Measurements from ENCODE around the gene FRMPD2. TPM values are rescaled to one million over a fixed set of nuclear protein-coding genes. Genes with fewer than 3 reads are reported as not detected.

Gene FRMPD2
- total and polyA plus RNA-seq, 2 donors (not counting 3 experiments of a cell fraction or from before 2014, with no cell fraction given): 0.42 TPM; not detected in 1

DNA sequence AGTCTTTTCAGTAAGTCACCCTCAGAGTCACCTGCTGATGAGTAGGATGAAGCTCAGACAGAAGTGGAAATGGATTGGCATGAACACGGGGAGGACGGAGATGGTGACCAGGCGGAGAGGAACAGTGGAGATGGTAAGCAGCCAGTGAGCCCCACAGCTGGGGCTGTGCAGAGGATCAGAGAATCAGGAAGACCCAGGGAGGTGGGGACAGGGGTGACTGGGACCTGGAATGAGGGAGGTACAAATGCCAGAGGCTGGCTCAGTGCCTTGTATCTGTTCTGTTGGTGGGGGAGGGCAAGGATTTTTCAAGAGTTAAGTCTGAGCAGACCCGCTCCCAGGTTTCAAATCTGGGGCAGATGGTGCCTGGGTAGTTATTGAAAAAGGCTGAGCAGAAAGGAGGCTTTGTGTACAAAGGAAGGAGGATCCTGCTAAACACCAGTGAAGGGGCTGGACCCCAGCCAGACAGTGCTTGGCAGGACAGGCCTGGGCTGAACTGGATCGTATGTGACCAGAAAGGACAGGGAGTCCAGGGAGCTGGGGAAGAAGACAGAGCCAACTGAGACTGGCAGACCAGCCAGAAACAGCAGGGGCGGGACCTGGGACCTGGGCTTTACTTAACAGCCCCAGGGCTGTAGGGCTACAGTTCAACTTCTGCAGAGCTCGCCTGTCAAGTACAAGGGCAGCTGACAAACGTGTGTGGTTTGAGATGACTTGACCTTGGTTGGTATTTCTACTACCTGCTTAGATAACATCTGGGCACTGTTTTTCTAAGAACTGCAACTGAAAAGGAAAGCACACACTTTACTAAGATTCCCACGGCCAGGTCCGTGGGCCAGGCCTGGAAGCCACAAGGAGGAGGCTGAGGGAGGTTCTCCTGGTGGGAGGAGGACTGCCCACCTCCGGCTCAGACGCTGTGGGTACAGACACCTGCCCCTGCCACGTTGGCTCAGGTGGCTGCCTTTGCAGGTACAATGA lies 13.2 kb upstream of the FRMPD2 start:
- H3K4me1 ChIP-seq (ENCODE audit: control insufficient read depth, extremely low read depth, insufficient read depth, low read length): no peaks in the 10 kb centered on the region
- no peaks in the 10 kb centered on the region for H3K9me1 ChIP-seq (replicated peaks; ENCODE audit: control insufficient read depth, extremely low read depth, insufficient read depth, low read length)
- no peaks in the 10 kb centered on the region for H3K36me3 ChIP-seq (ENCODE audit: control insufficient read depth in 2 of 2, extremely low read depth in 1 of 2, insufficient read depth in 2 of 2, low read length in 2 of 2)
- H2AFZ ChIP-seq (ENCODE audit: low read depth, low read length): no peak overlapping the region
- H3K27me3 ChIP-seq (ENCODE audit: control insufficient read depth in 2 of 2, insufficient read depth in 2 of 2, low read length in 2 of 2): peaks cover 5 to 8% of the 10 kb centered on the region in 2 experiments
- BruUV-seq (replicated peaks): no TSS peak
- dilution Hi-C loops (cut with MboI; ENCODE audit: extremely low pct_ligation_motif_present, low sequenced_read_pairs): no loop called here
- ChIA-PET CTCF (interaction anchor here (4.5 kb wide), 1 partner anchor 72 kb away, joined by 31 read pairs; no protein-coding TSS in a partner anchor), POLR2A (interaction anchor here (0.5 to 0.7 kb wide), 2 partner anchors 34 to 45 kb away, joined by 3 to 5 read pairs; no protein-coding TSS in a partner anchor)
- no peak overlapping the region for H3K9ac ChIP-seq (replicated peaks; ENCODE audit: extremely low read depth, insufficient read depth, low read length)
- intact Hi-C loops (cut with micrococcal nuclease): no loop called here
- H3K27ac ChIP-seq (ENCODE audit: insufficient read depth, low read depth, low read length): no peak overlapping the region
- no peak overlapping the region for H3K4me3 ChIP-seq (replicated peaks in 1 of 3; ENCODE audit: insufficient read depth in 1 of 3, low read depth in 1 of 3, low read length in 3 of 3)
- FAIRE-seq (no peak), DNase-seq (ENCODE audit: low read depth, low spot score) (no peak)
- no peak for TF ChIP-seq MYC (IDR thresholded peaks at IDR 0.05; ENCODE audit: low read depth, low read length)
- TF ChIP-seq, protein P1, sequence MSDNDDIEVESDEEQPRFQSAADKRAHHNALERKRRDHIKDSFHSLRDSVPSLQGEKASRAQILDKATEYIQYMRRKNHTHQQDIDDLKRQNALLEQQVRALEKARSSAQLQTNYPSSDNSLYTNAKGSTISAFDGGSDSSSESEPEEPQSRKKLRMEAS (IDR thresholded peaks at IDR 0.05; ENCODE audit: insufficient read depth, insufficient read length): no peak
- TF ChIP-seq EZH2 (IDR thresholded peaks at IDR 0.05; ENCODE audit: borderline replicate concordance, low read depth, low read length, severe bottlenecking): no peak
- TF ChIP-seq, protein P2, sequence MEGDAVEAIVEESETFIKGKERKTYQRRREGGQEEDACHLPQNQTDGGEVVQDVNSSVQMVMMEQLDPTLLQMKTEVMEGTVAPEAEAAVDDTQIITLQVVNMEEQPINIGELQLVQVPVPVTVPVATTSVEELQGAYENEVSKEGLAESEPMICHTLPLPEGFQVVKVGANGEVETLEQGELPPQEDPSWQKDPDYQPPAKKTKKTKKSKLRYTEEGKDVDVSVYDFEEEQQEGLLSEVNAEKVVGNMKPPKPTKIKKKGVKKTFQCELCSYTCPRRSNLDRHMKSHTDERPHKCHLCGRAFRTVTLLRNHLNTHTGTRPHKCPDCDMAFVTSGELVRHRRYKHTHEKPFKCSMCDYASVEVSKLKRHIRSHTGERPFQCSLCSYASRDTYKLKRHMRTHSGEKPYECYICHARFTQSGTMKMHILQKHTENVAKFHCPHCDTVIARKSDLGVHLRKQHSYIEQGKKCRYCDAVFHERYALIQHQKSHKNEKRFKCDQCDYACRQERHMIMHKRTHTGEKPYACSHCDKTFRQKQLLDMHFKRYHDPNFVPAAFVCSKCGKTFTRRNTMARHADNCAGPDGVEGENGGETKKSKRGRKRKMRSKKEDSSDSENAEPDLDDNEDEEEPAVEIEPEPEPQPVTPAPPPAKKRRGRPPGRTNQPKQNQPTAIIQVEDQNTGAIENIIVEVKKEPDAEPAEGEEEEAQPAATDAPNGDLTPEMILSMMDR (IDR thresholded peaks at IDR 0.05; ENCODE audit: extremely low read depth in 1 of 2, insufficient read depth in 1 of 2, low read depth in 1 of 2, low read length in 2 of 2): no peak
- no peak for TF ChIP-seq JUN (IDR thresholded peaks at IDR 0.05; ENCODE audit: borderline replicate concordance, insufficient read depth, insufficient read length, low read depth)
- TF ChIP-seq POLR2A (IDR thresholded peaks at IDR 0.05; ENCODE audit: low read depth, low read length): no peak
- no peak for TF ChIP-seq FOS (IDR thresholded peaks at IDR 0.05; ENCODE audit: borderline replicate concordance, insufficient read depth, low read length)
- TF ChIP-seq POLR2AphosphoS5 (IDR thresholded peaks at IDR 0.05; ENCODE audit: insufficient read depth, low read depth, low read length): no peak
- TF ChIP-seq GATA2 (IDR thresholded peaks at IDR 0.05; ENCODE audit: insufficient read depth, insufficient read length, low read depth, low read length): no peak
- H3K4me2 ChIP-seq (ENCODE audit: insufficient read depth, low read length): no peak overlapping the region
- H3K9me3 ChIP-seq (replicated peaks; ENCODE audit: control insufficient read depth, insufficient read depth, low read length): no peaks in the 10 kb centered on the region
- no peaks in the 10 kb centered on the region for H4K20me1 ChIP-seq (replicated peaks; ENCODE audit: control insufficient read depth, extremely low read depth, insufficient read depth, low read length)
- no peaks in the 10 kb centered on the region for H3K79me2 ChIP-seq (ENCODE audit: control insufficient read depth, insufficient read depth, low read length)

All from endothelial cell of umbilical vein (primary cell).